ENCODE results near the gene CEPT1. TPM values are rescaled to one million over a fixed set of nuclear protein-coding genes. Genes with fewer than 3 reads are reported as not detected.

Gene CEPT1
- total and polyA plus RNA-seq, 2 of the 13 experiments (the other 11 are each of a cell fraction or from before 2014, with no cell fraction given) = 35.7 to 48.2 TPM

- in situ Hi-C loops (cut with HindIII; ENCODE audit: extremely low pct_ligation_motif_present, low pct_unique_long_range_greater_than_20kb) = no loop called here
- BruUV-seq (replicated peaks) = TSS peak; percentile 90
- ATAC-seq = peak; percentile 99
- peak overlapping the region in 1 of 3 experiments; percentile 22; a peak in 1 of 6 replicates for H3K4me3 ChIP-seq (replicated peaks in 1 of 3; ENCODE audit: insufficient read depth in 1 of 3, low read depth in 2 of 3, low read length in 3 of 3)
- peak; percentile 96 for DNase-seq (ENCODE audit: low spot score)
- peak overlapping the region; percentile 54 for H3K9ac ChIP-seq (ENCODE audit: insufficient read depth, low read depth, low read length)
- no peaks in the 10 kb centered on the region for H3K79me2 ChIP-seq (ENCODE audit: insufficient read depth, low read length)
- H3K4me1 ChIP-seq (ENCODE audit: insufficient read depth, low read length) = peaks cover 70% of the 10 kb centered on the region
- CTCF ChIA-PET (ENCODE audit: low intra/inter-chr PET ratio, low total read pairs) = no interaction called here
- no peaks in the 10 kb centered on the region for H4K20me1 ChIP-seq (ENCODE audit: insufficient read depth, low read length)
- H2AFZ ChIP-seq (ENCODE audit: low read length) = peak overlapping the region; percentile 82
- H3K27ac ChIP-seq (ENCODE audit: extremely low read length, insufficient read depth, low read length) = peak overlapping the region; percentile 75
- POLR2A ChIA-PET = interaction anchor here (0.7 to 2.1 kb wide), 13 partner anchors 8 to 505 kb away, joined by 3 to 14 read pairs (median 4); partner anchors contain the start of gene CEPT1
- no peaks in the 10 kb centered on the region for H3K27me3 ChIP-seq (ENCODE audit: control insufficient read depth in 1 of 2, insufficient read depth in 2 of 2, low read length in 2 of 2)
- FAIRE-seq = peak; percentile 70
- 49% methylated on average over 5 of the region's 6 CpGs for WGBS (ENCODE audit: low lambda C conversion rate)
- H3K4me2 ChIP-seq (ENCODE audit: low read depth, low read length) = peak overlapping the region; percentile 71
- no peaks in the 10 kb centered on the region for H3K36me3 ChIP-seq (replicated peaks in 1 of 2; ENCODE audit: control insufficient read depth in 1 of 2, insufficient read depth in 2 of 2, low read length in 2 of 2)
- H3K9me3 ChIP-seq (ENCODE audit: low read length) = no peaks in the 10 kb centered on the region
- intact Hi-C loops (cut with micrococcal nuclease; ENCODE audit: unreplicated experiment) = loop anchor here (1.0 kb wide), 2 partner anchors 10 to 22 kb away; no protein-coding TSS in a partner anchor
- no peak for TF ChIP-seq ZNF33B (CRISPR knock-in tag; IDR thresholded peaks at IDR 0.05)
- no peak for TF ChIP-seq ZNF878 (CRISPR knock-in tag; IDR thresholded peaks at IDR 0.05)
- peak; percentile 80 for TF ChIP-seq PAXIP1 (CRISPR knock-in tag; conservative IDR thresholded peaks at IDR 0.05)
- TF ChIP-seq HNF4A (CRISPR knock-in tag; IDR thresholded peaks at IDR 0.05) = peak; percentile 38; the same call in 1 of the 2 replicates
- TF ChIP-seq SOX13 (IDR thresholded peaks at IDR 0.05) = no peak
- TF ChIP-seq SOX13 (CRISPR knock-in tag; conservative IDR thresholded peaks at IDR 0.05 in 1 of 2, IDR thresholded peaks at IDR 0.05 in 1 of 2) = peak in 1 of 2 experiments; percentile 66; a peak in 1 of 4 replicates
- 0 out of 2 replicates have a peak, but pooled peaks have one; percentile 4 for TF ChIP-seq ZKSCAN8 (CRISPR knock-in tag; IDR thresholded peaks at IDR 0.05; ENCODE audit: borderline replicate concordance)
- TF ChIP-seq MIER2 (CRISPR knock-in tag; IDR thresholded peaks at IDR 0.05) = peak; percentile 16; the same call in 1 of the 2 replicates
- 0 out of 2 replicates have a peak, but pooled peaks have one; percentile 39 for TF ChIP-seq KAT7 (CRISPR knock-in tag; IDR thresholded peaks at IDR 0.05; ENCODE audit: borderline replicate concordance)
- TF ChIP-seq TP53 (CRISPR knock-in tag; conservative IDR thresholded peaks at IDR 0.05) = 0 out of 2 replicates have a peak, but pooled peaks have one; percentile 42
- TF ChIP-seq ERF (CRISPR knock-in tag; IDR thresholded peaks at IDR 0.05) = 0 out of 2 replicates have a peak, but pooled peaks have one; percentile 19
- no peak for TF ChIP-seq FOXA1 (IDR thresholded peaks at IDR 0.05)
- peak; percentile 30 for TF ChIP-seq FOXA1 (CRISPR knock-in tag; IDR thresholded peaks at IDR 0.05)
- TF ChIP-seq JUNB (CRISPR knock-in tag; IDR thresholded peaks at IDR 0.05; ENCODE audit: borderline replicate concordance) = peak; percentile 81; the same call in 1 of the 2 replicates
- TF ChIP-seq SALL1 (CRISPR knock-in tag; IDR thresholded peaks at IDR 0.05) = peak; percentile 66
- peak; percentile 92 for TF ChIP-seq ZNF710 (CRISPR knock-in tag; IDR thresholded peaks at IDR 0.05; ENCODE audit: borderline replicate concordance)
- TF ChIP-seq HDAC1 (CRISPR knock-in tag; IDR thresholded peaks at IDR 0.05) = peak; percentile 52; the same call in 1 of the 2 replicates
- TF ChIP-seq FOXA3 (CRISPR knock-in tag; IDR thresholded peaks at IDR 0.05) = peak; percentile 23; the same call in 1 of the 2 replicates
Measured at GRCh38 chr1:111227851-111228747, 88.1 kb downstream of the CEPT1 start.

Data from HepG2 (cell line).